IMR-90 (cell line): Measurements from ENCODE around the gene TMEM170B. TPM values are rescaled to one million over a fixed set of nuclear protein-coding genes. Genes with fewer than 3 reads are reported as not detected.
"Not testable (repeated sequence)": the region's sequence is repeated elsewhere in the genome, so short reads cannot be mapped to it uniquely, and the experiment has no call there.

Experiments
- ATAC-seq: fragments of 200-7000 bp; cut with Tn5 transposase; 2 replicates; pipeline ENCODE4 v1.9.1; 2020; ENCODE audit warnings: low read depth, mild to moderate bottlenecking, moderate library complexity
- BruUV-seq: library from RNA; stranded (reverse); fragments of 400-500 nt; replicated peaks from 2 replicates; lab custom pipeline; 2021; lab: Mats Ljungman, UMichigan
- CTCF ChIA-PET: fragments of 300-600 bp; formaldehyde crosslinking; extraction: SDS; loops from one replicate; lab custom pipeline; 2021; ENCODE audit warnings: antibody characterized with exemption; lab: Yijun Ruan, JAX
- POLR2A ChIA-PET: fragments of 300-600 bp; sonication (Branson Sonifier 250); formaldehyde crosslinking; loops from one replicate; lab custom pipeline; 2022; ENCODE audit warnings: antibody characterized with exemption; ENCODE audit not compliant: unreplicated experiment; lab: Charles Lee
- DNase-seq: peaks from one replicate; pipeline ENCODE4 v3.0.0; 2013
- H2AFZ ChIP-seq: replicated peaks from 2 replicates; pipeline ENCODE3; 2013; ENCODE audit warnings: low read length, mild to moderate bottlenecking; ENCODE audit not compliant: poor library complexity
- H2AK5ac ChIP-seq: 2 replicates; pipeline ENCODE4 v1.6.1; 2013; ENCODE audit warnings: low read depth, low read length, inconsistent platforms
- H2AK9ac ChIP-seq: replicated peaks from 2 replicates; pipeline ENCODE3; 2013; ENCODE audit warnings: mild to moderate bottlenecking, low read depth, low read length, moderate library complexity; ENCODE audit not compliant: poor library complexity
- H2BK120ac ChIP-seq: 2 replicates; pipeline ENCODE4 v1.6.1; 2013; ENCODE audit warnings: low read depth, low read length, inconsistent platforms
- H2BK15ac ChIP-seq: 3 replicates; pipeline ENCODE4 v1.6.1; 2013; ENCODE audit warnings: low read depth, low read length, inconsistent platforms
- H2BK20ac ChIP-seq: 2 replicates; pipeline ENCODE4 v1.6.1; 2013; ENCODE audit warnings: low read depth, mild to moderate bottlenecking, inconsistent platforms, low read length, moderate library complexity
- H2BK5ac ChIP-seq: 2 replicates; pipeline ENCODE4 v1.6.1; 2013; ENCODE audit warnings: mild to moderate bottlenecking, low read depth, low read length, inconsistent platforms; ENCODE audit not compliant: poor library complexity, severe bottlenecking
- H3K14ac ChIP-seq: replicated peaks from 2 replicates; pipeline ENCODE4 v1.6.1; 2013; ENCODE audit warnings: low read depth, low read length, inconsistent platforms
- H3K18ac ChIP-seq: 2 replicates; pipeline ENCODE4 v1.6.1; 2013; ENCODE audit warnings: low read depth, low read length, control low read depth
- H3K23ac ChIP-seq: 2 replicates; pipeline ENCODE4 v1.6.1; 2013; ENCODE audit warnings: low read depth, low read length, inconsistent platforms
- H3K27ac ChIP-seq: 2 replicates; pipeline ENCODE4 v1.5.1; 2013; ENCODE audit warnings: mild to moderate bottlenecking, control low read depth, low read length; ENCODE audit not compliant: insufficient read depth
- H3K27me3 ChIP-seq: 2 replicates; pipeline ENCODE4 v1.6.1; 2013; ENCODE audit warnings: low read length; ENCODE audit not compliant: control insufficient read depth, insufficient read depth
- H3K36me3 ChIP-seq: 2 replicates; pipeline ENCODE4 v1.6.1; 2013; ENCODE audit warnings: low read length, mixed read lengths; ENCODE audit not compliant: control insufficient read depth, insufficient read depth
- H3K4ac ChIP-seq: 2 replicates; pipeline ENCODE4 v1.6.1; 2013; ENCODE audit warnings: low read depth, low read length, inconsistent platforms
- H3K4me1 ChIP-seq: 2 replicates; pipeline ENCODE4 v1.6.1; 2013; ENCODE audit warnings: low read length, mixed read lengths; ENCODE audit not compliant: control insufficient read depth, insufficient read depth
- H3K4me2 ChIP-seq: 2 replicates; pipeline ENCODE4 v1.6.1; 2013; ENCODE audit warnings: low read depth, mild to moderate bottlenecking, control low read depth, low read length, moderate library complexity
- H3K4me3 ChIP-seq: 2 replicates; pipeline ENCODE4 v1.5.1; 2013; ENCODE audit warnings: low read depth, mild to moderate bottlenecking, control low read depth, low read length, moderate library complexity; ENCODE audit not compliant: insufficient read depth
- H3K56ac ChIP-seq: 2 replicates; pipeline ENCODE4 v1.6.1; 2013; ENCODE audit warnings: low read length, inconsistent platforms; ENCODE audit not compliant: insufficient read depth; ENCODE audit errors: extremely low read depth
- H3K79me1 ChIP-seq, 2 experiments: 2 replicates each; pipeline ENCODE4 v1.6.1; 2013; ENCODE audit warnings: low read length in 2 of 2, inconsistent platforms in 1 of 2, low read depth in 1 of 2
- H3K9ac ChIP-seq: 2 replicates; pipeline ENCODE4 v1.6.1; 2013; ENCODE audit warnings: low read depth, low read length, control low read depth
- H3K9me1 ChIP-seq: 2 replicates; pipeline ENCODE4 v1.6.1; 2013; ENCODE audit warnings: low read length, inconsistent platforms; ENCODE audit not compliant: insufficient read depth
- H3K9me3 ChIP-seq: 2 replicates; pipeline ENCODE4 v1.6.1; 2013; ENCODE audit warnings: low read length; ENCODE audit not compliant: control insufficient read depth, insufficient read depth
- H4K20me1 ChIP-seq: 2 replicates; pipeline ENCODE4 v1.6.1; 2013; ENCODE audit warnings: low read length, inconsistent platforms; ENCODE audit not compliant: insufficient read depth
- H4K5ac ChIP-seq: 2 replicates; pipeline ENCODE4 v1.6.1; 2013; ENCODE audit warnings: mild to moderate bottlenecking, low read depth, low read length, control low read depth
- H4K8ac ChIP-seq, 2 experiments: 2 replicates each; pipeline ENCODE4 v1.6.1; 2013; ENCODE audit warnings: low read depth in 2 of 2, low read length in 2 of 2, control low read depth in 1 of 2, inconsistent platforms in 1 of 2
- H4K91ac ChIP-seq: 2 replicates; pipeline ENCODE4 v1.6.1; 2013; ENCODE audit warnings: low read depth, low read length, inconsistent platforms; ENCODE audit not compliant: insufficient read depth
- BHLHE40 ChIP-seq: fragments of 150-350 bp; IDR thresholded peaks from 2 replicates; pipeline ENCODE4 v1.6.1; 2016; ENCODE audit warnings: mild to moderate bottlenecking, low read depth, low read length
- MAFK ChIP-seq: IDR thresholded peaks from 2 replicates; pipeline ENCODE4 v1.6.1; 2012; ENCODE audit warnings: low read depth, low read length, improper control_type of control experiment
- MAZ ChIP-seq: IDR thresholded peaks from 2 replicates; pipeline ENCODE4 v1.6.1; 2012; ENCODE audit warnings: low read depth, mild to moderate bottlenecking, low read length, improper control_type of control experiment, moderate library complexity, borderline replicate concordance
- RFX5 ChIP-seq: IDR thresholded peaks from 2 replicates; pipeline ENCODE4 v1.8.0; 2012; ENCODE audit warnings: low read depth, mild to moderate bottlenecking, low read length, moderate library complexity
- WGBS, 2 experiments: methylation state at CpG; one replicate each; pipeline versions ENCODE4 v1.1.5 to v1.1.7; 2013; ENCODE audit warnings: missing lambda C conversion rate in 2 of 2; ENCODE audit not compliant: insufficient read length in 1 of 2; ENCODE audit errors: extremely low coverage in 2 of 2; 5-methylcytosine and 5-hydroxymethylcytosine counted together
- dilution Hi-C: fragments of 300-500 bp; cut with HindIII; formaldehyde crosslinking; loops from one replicate; pipeline ENCODE4 v1.14.3; 2018; ENCODE audit warnings: low sequenced_read_pairs; ENCODE audit not compliant: unreplicated experiment
- in situ Hi-C: fragments of 300-500 bp; cut with MboI; formaldehyde crosslinking; loops from 3 replicates; pipeline ENCODE4 v1.14.3; 2019; ENCODE audit warnings: low sequenced_read_pairs, inconsistent platforms, mixed read lengths
- intact Hi-C: fragments of 100-400 bp; cut with micrococcal nuclease; formaldehyde crosslinking; loops from 2 replicates; pipeline ENCODE4 v1.10.0; 2022
- polyA plus RNA-seq, 3 experiments: library from polyadenylated mRNA; depleted of rRNA; stranded (reverse); fragments of >200 nt; gene quantifications; 2 replicates each; pipeline ENCODE4 v1.2.3, GENCODE V29; 2012; ENCODE audit warnings: low replicate concordance in 1 of 3
- total RNA-seq: library from RNA; depleted of rRNA; stranded (reverse); fragments of >200 nt; gene quantifications from 2 replicates; pipeline ENCODE4 v1.2.3, GENCODE V29; 2012
- TF ChIP-seq, protein P1 (sequence below): conservative IDR thresholded peaks from 2 replicates; pipeline ENCODE4 v1.5.1; 2012; ENCODE audit warnings: mild to moderate bottlenecking, low read depth, low read length, improper control_type of control experiment
- TF ChIP-seq, protein P2 (sequence below): fragments of 150-350 bp; IDR thresholded peaks from 2 replicates; pipeline ENCODE4 v1.6.1; 2017; ENCODE audit warnings: mild to moderate bottlenecking, antibody characterized with exemption, low read length, low read depth

TMEM170B gene
- total and polyA plus RNA-seq, 2 of the 4 experiments (the other 2 are of a cell fraction): 0.10 to 0.18 TPM

DNA sequence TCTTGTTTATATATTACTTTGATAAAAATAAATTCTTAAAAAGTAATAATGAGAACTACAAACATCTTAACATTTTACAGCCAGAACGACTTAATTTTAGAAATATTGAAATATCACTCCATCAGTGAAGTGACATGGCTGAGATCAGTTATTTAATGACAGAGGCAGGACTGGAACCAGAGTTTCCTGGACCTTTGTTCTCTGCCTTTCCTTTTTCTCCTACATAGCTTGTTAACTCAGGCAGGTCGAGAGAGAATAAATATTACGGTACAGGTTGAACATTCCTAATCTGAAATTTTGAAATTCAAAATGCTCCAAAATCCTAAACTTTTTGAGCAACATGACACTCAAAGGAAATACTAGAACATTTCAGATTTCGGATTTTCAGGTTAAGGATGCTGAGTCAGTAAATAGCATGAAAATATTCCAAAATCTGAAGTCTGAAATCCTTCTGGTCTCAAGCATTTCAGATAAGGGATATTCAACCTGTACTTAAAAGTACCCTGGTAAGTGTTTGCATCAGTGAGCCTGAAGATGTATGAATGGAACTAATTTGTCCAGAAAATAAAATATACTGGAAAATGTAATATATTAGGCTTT lies 6.5 kb downstream of the TMEM170B start:
- WGBS, 2 experiments: no CpG with 5 or more reads among the region's 4 CpGs
- in situ Hi-C loops: no loop called here

DNA sequence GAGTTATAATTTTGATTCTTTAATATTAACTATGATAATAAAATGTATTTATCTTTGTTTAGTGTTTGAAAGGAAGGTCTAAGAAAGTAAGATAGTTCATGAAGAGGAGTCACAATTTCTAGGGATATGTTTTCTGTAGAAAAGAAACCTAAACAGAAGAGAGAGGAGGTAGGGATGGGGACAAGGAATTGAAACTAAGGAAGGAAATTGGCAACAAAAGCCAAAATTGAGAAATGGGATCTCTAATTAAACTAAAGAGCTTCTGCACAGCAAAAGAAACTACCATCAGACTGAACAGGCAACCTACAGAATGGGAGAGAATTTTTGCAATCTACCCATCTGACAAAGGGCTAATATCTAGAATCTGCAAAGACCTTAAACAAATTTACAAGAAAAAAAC lies 10.3 kb downstream of the TMEM170B start:
- H3K4me3 ChIP-seq, POLR2A ChIA-PET, H4K5ac ChIP-seq, H2AK5ac ChIP-seq, H3K79me1 ChIP-seq, ATAC-seq, H2AK9ac ChIP-seq, CTCF ChIA-PET, H3K14ac ChIP-seq, H3K18ac ChIP-seq, H3K9me3 ChIP-seq, H3K56ac ChIP-seq, H3K23ac ChIP-seq, intact Hi-C loops, BruUV-seq, dilution Hi-C loops, H2BK120ac ChIP-seq, H3K27me3 ChIP-seq, H2AFZ ChIP-seq, in situ Hi-C loops, H4K20me1 ChIP-seq, DNase-seq, H4K91ac ChIP-seq, H3K4me1 ChIP-seq, H3K36me3 ChIP-seq, H3K27ac ChIP-seq, H3K4me2 ChIP-seq, H3K9me1 ChIP-seq, H2BK20ac ChIP-seq, H2BK5ac ChIP-seq, H2BK15ac ChIP-seq, H3K4ac ChIP-seq, H3K9ac ChIP-seq, H4K8ac ChIP-seq: not testable (repeated sequence)

More for the DNA sequence above, 6.5 kb downstream of the TMEM170B start:
- no peak overlapping the region for H4K91ac ChIP-seq
- H3K23ac ChIP-seq: no peak overlapping the region
- ChIA-PET CTCF (no interaction called here), POLR2A (no interaction called here)
- H2AFZ ChIP-seq: no peak overlapping the region
- no peak overlapping the region for H3K14ac ChIP-seq
- no peak overlapping the region for H2BK5ac ChIP-seq
- H3K4me3 ChIP-seq: no peak overlapping the region
- H3K9me3 ChIP-seq: no peaks in the 10 kb centered on the region
- no peak overlapping the region for H2BK15ac ChIP-seq
- H2BK20ac ChIP-seq: no peak overlapping the region
- no peak overlapping the region for H2BK120ac ChIP-seq
- BruUV-seq: no TSS peak
- H3K4me1 ChIP-seq: no peaks in the 10 kb centered on the region
- no peaks in the 10 kb centered on the region for H3K79me1 ChIP-seq
- H3K56ac ChIP-seq: no peak overlapping the region
- H4K5ac ChIP-seq: no peak overlapping the region
- intact Hi-C loops: no loop called here
- DNase-seq: no peak
- H2AK9ac ChIP-seq: no peak overlapping the region
- H2AK5ac ChIP-seq: no peak overlapping the region
- H4K8ac ChIP-seq: no peak overlapping the region
- H3K27me3 ChIP-seq: peaks cover 3% of the 10 kb centered on the region; the same call in 1 of the 2 replicates
- no peak overlapping the region for H3K9ac ChIP-seq
- no peaks in the 10 kb centered on the region for H3K9me1 ChIP-seq
- H4K20me1 ChIP-seq: no peaks in the 10 kb centered on the region
- H3K36me3 ChIP-seq: no peaks in the 10 kb centered on the region
- H3K27ac ChIP-seq: no peak overlapping the region
- dilution Hi-C loops: no loop called here
- H3K4ac ChIP-seq: no peak overlapping the region
- H3K4me2 ChIP-seq: no peak overlapping the region
- H3K18ac ChIP-seq: no peak overlapping the region
- TF ChIP-seq, protein P1, sequence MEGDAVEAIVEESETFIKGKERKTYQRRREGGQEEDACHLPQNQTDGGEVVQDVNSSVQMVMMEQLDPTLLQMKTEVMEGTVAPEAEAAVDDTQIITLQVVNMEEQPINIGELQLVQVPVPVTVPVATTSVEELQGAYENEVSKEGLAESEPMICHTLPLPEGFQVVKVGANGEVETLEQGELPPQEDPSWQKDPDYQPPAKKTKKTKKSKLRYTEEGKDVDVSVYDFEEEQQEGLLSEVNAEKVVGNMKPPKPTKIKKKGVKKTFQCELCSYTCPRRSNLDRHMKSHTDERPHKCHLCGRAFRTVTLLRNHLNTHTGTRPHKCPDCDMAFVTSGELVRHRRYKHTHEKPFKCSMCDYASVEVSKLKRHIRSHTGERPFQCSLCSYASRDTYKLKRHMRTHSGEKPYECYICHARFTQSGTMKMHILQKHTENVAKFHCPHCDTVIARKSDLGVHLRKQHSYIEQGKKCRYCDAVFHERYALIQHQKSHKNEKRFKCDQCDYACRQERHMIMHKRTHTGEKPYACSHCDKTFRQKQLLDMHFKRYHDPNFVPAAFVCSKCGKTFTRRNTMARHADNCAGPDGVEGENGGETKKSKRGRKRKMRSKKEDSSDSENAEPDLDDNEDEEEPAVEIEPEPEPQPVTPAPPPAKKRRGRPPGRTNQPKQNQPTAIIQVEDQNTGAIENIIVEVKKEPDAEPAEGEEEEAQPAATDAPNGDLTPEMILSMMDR: no peak
- TF ChIP-seq RFX5 (no peak), MAFK (peak; percentile 59), BHLHE40 (no peak), MAZ (no peak)
- TF ChIP-seq, protein P2, sequence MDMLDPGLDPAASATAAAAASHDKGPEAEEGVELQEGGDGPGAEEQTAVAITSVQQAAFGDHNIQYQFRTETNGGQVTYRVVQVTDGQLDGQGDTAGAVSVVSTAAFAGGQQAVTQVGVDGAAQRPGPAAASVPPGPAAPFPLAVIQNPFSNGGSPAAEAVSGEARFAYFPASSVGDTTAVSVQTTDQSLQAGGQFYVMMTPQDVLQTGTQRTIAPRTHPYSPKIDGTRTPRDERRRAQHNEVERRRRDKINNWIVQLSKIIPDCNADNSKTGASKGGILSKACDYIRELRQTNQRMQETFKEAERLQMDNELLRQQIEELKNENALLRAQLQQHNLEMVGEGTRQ: no peak
- ATAC-seq: no peak
